DMS114 treated with DMSO at 0.1 percent for 48 hours (cell line): ENCODE measurements around the gene BRPF1.
"Not testable (repeated sequence)": the region's sequence is repeated elsewhere in the genome, so short reads cannot be mapped to it uniquely, and the experiment has no call there.

ENCODE experiments used
- DNase-seq: peaks from one replicate; lab custom pipeline; 2025; ENCODE audit not compliant: unreplicated experiment; lab: John Stamatoyannopoulos, UW

BRPF1 gene

DNA sequence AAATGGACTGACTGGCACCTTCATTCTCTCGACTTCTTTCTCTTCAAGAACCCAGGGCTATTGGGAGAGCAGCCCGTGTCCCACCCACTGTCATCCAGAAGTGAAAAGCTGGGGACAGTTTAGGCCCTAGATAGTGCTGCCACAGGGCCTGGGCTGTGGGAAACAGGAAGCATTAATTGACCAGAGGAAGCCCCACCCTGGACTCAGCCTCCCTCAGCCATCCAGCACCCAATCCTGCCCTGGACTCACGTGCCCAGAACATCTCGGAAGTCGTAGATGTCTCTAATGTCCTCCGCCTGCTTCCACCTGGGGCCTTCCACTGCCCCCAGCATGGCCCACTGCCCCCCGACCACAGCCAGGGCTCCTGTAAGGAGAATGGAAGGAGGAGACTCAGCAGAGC is 35.9 kb downstream of the BRPF1 start:
- no peak for DNase-seq

DNA sequence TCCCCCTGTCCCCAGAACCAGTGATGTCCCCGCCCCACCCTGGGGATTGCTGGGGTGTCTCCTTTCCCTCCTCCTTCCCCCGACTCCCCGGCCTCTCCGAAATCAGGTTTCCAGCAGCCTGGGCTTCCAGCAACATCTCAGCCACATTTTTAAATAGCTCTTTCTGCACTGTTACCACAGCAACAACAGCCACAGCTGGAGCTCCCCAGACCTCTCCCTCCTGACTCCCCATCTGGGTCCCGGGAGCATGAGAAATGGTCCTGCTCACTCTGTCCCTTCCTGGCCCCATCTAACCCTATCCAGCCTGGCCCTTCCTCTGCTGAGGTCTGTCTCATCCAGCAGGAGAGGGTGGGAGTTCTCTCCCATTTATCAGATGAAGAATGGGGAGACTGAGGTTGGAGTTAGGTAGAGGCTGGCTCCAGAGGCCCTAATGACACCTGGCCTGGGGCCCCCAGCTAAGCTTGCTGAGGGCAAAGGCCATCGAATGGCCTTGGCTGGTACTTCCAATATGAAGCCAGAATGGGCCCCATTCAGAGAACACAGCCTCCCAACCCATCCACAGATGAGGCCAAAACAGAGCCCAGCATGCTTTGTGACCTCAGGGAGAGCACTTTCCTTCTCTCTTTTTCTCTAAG is 36.7 kb downstream of the BRPF1 start:
- DNase-seq: no peak

DNA sequence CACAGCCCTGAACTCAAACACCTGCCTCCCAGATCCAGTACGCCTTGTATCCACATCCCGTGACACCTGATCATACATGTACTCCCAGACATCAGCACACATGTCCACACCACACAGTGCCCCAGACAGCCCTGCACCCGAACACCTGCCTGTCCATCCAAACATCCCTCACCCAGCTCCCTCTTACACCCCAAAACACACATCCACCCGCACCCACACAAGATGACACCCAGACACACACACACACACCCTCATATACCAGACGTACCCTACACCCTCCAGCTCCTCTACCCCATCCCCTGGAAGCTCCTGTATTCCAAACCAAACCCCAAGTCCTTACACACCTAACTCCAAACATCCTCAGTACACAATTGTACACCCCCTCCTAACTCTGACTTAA is 37.5 kb downstream of the BRPF1 start:
- no peak for DNase-seq

DNA sequence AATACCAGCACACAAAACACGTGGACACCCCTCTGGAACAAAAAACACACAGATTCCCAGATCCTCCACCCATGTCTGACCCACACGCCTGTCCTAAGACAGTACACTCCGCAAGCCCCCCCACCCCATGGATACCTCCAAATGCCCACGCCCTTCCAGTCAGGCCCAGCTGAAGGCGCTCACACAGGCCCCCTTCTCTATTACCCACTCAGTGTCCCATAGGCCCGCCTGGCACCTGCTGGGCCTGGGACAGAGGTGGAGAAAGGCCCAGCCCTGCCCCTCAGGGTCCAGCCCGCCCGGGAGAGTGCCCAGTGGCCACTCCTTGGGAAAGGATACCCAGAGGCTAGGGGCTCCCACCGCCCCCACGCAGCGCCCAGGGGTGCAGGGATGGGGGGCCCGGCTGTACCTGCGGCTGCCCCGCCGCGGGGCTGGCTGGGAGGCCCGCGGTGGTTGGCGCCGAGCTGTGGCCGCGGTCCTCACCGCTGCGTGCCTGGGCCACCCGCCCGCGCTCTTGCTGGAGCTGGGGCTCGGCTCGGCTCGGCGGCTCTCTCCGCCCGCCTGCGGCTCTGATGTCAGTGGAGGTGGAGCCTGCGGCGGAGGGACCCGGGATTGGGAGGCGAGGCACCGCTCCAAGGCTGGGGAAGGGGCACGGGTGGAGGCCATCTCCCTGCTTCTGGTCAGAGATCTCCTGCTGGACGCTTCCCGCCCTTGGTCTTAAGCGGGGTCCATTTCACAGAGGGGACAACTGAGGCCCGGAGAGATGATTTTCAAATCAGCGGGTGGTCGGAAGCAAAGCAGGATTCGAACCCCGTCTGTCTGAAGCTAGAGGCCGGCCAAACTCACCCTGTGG is 38.1 kb downstream of the BRPF1 start, which contains the start of gene CAMK1:
TSS of gene CAMK1 (minus strand) at position 522 of the 850 bp plus-strand sequence. CDS start 2,198 bp downstream, outside the sequence.
- no peak for DNase-seq

DNA sequence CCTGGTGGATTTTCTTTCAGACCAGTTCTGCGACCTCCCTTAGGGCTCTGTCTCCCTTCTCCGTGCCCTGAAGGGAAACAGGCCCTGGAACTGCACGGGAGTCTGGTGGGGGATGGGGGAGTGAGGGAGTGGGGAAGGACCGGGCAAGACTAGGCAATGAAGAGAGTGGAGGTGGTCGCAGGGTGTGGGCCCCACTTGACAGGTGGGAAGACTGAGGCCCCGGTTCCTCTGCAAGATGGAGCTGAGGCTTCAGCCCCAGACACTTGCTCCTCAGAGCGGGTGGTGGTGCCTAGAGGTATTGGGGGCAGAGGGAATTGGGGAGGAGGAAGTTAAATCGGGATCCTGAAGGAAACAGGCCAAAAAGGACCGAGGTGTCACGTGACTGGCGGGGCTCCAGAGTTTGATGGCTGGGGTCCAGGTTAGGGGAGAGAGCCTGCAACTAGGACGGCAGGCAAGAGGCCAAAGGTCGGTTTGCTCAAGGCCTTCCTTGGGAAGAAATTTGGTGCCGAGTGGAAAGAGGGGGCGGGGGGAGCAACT is 38.8 kb downstream of the BRPF1 start:
- DNase-seq: no peak

DNA sequence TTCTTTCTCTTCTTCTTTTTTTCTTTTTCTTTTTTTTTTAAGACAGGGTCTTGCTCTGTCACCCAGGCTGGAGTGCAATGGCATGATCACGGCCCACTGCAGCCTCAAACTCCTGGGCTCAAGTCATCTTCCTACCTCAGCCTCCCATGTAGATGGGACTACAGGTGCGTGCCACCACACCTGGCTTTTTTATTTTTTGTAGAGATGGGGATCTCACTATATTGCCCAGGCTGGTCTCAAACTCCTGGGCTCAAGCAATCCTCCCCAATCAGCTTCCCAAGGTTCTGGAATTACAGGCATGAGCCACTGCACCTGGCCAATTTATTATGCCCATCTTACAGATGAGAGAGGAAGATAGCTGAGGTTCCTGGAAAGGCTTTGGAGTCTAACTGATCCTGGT is 39.5 kb downstream of the BRPF1 start:
- DNase-seq: not testable (repeated sequence)

DNA sequence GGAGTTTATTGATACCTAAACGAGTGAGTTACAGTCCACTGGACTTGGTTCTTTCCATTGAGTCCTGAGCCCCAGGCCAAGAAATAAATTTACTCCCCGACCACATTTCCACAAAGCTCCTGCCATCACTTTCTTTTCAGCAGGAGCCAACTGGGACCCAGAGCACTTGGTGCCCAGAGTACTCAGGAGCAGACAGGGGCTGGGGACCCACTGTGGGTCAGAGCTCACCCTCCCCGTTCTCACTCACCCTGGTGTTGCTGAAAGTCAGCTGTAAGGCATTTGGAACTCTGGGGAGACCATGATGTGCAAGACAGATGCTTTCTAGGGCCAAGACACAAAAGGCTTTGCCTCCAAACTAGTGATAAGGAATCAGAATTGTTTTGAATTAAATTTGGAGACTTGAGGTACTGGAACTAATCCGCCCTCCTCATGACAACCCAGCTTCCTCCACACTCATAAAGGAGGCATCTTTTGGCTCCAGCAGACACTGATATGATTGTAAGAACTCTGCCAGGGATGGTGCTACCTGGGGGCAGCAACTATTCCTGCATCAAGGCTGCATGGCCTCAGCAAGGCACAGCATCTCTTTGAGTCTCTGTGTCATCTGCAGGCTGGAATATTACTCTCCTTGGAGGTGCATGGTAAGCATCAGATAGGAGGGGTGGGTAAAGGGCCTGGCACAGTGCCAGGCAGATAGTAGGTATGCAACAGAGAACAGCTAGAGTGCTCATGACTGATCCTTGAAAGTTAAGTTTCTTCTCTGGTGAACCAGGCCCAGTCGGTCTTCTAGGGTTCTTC is 45.6 kb downstream of the BRPF1 start:
- DNase-seq: no peak

DNA sequence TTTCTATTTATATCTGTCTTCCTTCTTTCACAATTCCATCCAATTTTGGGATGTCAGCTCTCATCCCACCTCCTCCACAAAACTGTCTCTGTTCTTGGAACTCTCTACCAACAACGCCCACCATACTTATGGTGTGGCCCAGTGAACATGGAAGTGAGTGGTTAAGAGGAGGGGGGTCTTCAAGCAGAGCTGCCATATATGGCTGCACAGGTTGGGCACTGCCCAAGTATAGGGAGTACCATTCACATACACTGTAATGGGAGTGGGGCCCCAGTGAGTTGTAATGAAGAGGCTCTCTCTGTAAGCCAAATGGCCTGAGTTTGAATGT is 46.1 kb downstream of the BRPF1 start:
- DNase-seq: no peak

DNA sequence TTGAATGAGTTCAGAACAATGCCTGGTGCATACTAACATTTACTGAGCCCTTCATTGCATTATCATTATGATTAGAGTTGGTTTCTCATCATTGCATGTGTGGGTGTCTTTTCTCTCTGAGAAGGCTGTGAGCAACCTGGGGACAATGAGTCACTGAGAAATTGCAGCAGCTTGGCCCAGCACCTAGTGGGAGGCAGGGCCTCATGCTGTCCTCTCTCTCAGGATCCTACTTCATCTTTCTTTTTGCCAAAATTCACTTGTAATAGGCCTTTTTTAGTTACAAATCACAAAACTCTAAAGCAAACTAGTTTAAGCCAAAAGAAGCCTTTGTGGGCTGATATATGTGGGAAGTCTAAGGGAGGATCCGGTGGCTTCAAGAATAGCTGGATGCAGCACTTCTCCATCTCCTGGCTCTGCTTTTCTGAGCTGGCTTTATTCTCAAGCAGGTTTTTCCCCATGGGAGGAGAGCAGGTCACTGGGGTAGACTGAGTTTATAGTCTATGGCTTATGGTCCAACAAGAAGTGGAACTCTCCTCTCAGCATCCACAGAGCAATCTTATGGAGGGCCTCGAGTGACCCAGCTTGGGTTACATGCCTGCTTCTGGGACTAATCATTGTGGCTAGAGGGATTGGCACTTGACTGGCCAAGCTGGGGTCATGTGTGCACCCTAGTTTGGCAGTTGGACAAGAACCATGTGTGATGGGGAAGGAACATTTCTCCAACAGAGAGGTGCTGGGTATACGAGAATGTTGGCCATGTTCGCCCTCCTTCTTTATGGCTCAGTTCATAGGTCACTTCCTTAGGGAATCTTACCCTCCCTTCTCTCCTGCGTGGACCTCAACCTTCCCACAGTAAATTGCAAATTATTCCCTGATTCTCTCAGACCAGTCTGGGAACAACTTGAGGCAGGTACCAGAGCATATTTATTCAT is 46.9 kb downstream of the BRPF1 start:
- no peak for DNase-seq

DNA sequence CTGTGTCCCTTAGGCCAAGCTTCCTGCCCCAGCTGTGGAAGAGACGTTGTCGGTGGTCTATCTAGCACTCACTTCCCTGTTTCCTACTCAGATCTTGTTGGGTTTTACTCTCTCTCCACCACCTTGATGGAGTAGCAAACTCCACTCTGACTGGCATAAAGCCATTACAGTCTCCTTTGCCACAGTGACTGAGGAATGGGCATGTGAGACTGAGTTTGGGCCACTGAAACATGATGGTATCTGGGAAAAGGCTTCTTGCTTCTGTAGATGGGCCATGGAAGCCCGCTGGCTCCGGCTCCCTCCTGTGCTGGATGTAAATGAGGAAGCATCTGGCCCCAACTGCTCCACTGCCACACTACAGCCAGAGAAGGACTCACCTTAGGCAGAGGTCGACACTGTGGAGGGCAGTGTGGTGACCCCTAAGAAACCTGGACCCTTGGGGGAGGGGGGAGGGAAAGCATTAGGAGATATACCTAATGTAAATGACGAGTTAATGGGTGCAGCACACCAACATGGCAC is 47.6 kb downstream of the BRPF1 start:
- no peak for DNase-seq

DNA sequence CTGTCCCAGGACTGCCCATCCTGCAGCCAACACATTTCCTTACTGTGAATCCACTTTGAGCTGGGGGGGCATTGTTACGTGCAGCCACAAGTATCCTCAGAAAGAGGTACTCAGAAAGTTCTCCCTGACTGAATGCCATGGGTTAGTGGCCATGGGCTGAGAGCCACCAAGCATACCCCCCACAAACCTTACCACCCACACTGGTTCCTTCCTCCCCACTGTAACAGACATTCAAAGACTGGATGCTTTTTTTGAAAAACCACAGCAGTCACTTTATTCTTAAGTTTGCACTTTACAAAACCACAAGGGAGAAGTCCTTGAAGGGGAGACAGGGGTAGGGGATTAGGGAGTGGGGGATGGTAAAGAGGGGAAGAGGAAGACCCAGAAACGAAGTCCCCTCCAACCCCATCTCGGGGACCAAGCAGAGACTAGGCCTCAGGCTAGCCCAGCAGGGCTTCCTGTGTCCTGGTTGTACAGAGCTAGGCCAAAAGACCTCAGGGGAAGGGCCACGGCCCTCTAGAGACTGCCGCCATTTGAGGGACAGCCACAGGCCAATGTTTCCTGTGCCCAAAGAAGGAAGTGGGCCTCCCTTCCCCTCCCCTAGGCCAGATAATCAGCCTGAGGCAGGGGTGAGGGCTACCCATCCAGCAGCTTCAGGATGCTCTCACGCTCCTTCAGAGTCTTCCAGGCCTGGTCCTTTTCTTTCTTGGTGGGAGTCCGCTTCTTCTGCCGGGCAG is 48.4 kb downstream of the BRPF1 start:
- DNase-seq: no peak

DNA sequence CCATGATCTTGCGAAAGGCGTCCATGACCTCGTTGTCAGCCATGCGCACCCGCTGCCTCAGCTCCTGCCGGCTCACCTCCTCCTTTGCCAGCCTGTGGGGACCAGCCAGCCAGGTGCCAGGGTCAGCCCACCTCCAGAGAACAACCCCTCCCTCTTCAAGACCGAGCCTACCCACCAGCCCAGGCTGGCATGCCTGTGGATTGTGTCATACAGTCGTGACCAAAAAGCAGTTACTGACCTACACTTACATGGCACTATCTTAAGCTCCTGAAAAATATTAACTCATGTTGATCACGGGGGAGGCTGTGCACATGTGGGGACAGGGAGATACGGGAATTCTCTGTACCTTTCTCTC is 48.9 kb downstream of the BRPF1 start:
- no peak for DNase-seq

DNA sequence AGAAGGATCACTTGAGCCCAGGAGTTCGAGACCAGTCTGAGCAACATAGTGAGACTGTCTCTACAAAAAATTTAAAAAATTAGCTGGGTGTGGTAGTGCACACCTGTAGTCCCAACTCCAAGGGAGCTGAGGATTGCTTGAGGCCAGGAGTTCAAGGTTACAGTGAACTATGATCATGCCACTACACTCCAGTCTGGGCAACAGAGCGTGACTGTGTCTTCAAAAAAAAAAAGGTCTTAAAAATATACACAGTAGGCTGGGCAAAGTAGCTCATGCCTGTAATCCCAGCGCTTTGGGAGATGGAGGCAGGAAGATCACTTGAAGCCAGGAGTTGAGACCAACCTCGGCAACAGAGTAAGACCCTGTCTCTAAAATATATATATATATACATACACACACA is 49.4 kb downstream of the BRPF1 start:
- no peak for DNase-seq

DNA sequence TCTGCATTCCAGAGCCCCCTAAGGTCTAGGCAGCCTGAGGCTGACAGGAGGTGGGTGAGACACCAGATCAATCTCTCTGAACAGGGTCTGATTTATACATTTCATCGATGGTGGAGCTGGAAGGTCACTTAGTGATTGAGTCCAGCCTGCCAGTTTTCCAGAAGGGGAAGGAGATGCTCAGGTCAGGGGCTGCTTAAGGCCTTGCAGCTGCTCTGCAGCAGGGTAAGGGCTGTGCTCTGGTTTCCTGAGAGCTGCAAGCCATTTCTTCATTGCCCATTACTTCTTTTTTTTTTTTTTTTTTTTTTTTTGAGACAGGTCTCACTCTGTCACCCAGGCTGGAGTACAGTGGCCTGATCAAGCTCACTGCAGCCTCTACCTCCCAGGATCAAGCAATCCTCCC is 50.0 kb downstream of the BRPF1 start:
- DNase-seq: no peak

DNA sequence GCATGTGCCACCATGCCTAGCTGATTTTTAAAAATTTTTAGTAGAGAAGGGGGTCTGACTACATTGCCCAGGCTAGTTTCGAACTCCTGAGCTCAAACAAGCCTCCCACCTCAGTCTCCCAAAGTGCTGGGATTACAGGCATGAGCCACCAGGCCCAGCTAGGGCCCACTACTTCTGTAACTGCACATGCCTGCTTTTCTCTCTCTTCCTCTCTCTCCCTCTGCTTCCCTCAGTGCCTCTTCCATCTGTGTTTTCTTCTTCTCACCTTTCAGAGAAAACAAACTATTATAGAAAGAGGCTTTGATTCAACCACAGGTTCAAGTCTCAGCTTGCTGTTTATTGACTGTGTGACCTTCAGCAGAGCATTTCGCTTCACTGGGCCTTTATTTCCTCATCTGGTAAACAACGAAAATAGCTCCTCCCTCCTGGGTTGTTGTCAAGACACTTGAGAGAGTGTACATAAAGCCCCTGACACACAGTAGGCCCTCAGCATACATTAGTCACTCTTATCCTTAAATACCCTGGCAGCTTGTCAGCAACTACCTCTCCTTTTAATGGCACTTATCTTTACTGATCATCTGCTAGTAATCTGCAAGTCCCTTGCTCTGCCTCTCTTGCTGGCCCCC is 50.6 kb downstream of the BRPF1 start:
- DNase-seq: no peak

DNA sequence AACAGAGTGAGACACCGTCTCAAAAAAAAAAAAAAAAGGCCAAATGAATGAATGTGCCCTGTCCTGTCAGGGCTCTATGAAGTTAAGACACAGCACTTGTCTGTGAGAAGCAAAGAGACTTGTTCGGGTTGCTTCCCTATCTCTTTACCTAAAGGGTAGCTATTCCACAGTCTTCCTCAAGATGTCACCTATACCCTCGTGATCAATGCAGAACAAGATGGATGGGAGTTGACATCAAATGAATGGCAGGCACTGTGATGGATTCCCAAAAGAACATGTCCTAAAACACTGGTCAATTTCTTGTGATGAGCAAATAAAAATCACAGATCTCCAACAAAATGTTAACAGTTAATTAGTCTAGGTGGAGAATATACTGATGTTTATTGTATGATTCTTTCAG is 51.2 kb downstream of the BRPF1 start:
- DNase-seq: no peak

DNA sequence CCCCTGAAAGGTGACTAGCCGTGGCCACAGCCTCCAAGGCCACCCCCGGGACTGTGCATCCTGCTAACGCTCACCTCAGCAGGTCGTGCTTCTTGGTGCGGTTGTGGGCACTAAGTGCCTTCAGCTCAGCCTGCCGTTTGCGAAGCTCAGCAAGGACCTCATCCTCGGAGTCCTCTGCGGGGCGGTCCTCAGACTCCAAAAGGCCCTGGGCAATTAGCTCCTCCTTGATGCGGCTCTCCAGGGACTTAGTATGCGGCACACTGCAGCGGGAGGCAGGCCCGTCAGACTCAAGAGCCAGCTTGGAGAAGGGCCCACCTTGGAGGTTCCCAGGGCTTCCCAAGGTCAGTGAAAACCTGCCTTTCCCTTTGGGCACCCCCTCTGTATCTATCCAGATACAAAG is 52.4 kb downstream of the BRPF1 start:
- DNase-seq: no peak

DNA sequence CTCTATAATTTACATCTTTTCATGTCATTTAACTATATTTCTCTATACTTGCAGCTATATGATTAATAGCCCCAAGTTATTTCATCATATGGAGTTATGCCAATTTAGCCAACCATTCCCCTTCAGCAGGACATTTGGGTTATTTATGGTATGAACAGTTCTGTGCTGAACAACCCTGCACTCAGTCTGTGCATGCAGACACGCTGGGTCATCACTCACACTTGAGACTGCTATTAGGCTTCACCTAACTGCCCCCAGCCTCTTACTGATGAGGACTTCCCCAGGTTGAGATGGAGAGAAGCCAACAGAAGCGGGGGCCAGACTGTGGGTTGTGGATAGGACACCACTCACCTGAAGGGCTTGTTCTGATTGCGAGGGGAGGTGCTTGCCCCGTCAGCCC is 53.4 kb downstream of the BRPF1 start:
- no peak for DNase-seq

DNA sequence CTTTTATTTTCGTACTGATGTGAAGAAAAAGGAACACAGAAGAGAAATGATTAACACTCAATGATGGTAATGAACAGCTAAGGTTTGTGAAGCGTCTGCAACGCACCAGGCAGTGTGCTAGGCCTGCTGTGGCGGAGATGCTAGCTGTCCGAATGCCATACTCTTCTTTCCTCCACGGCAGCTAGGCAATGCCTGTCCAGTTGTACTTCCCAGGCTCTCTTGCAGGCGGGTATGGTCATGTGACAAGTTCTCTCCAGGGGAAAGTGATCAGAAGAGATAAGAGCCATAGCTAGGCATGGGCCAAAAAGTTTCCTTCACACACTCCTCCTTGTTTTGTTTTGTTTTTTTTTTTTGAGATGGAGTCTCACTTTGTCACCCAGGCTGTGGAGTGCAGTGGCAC is 54.1 kb downstream of the BRPF1 start:
- no peak for DNase-seq
